ENCODE data around the gene NAT16. TPM values are rescaled to one million over a fixed set of nuclear protein-coding genes. Genes with fewer than 3 reads are reported as not detected.

The NAT16 gene
- total and polyA plus RNA-seq, 9 of the 15 experiments (the other 6 are each of a cell fraction or from before 2014, with no cell fraction given) = 0.04 TPM; not detected in 8

DNA sequence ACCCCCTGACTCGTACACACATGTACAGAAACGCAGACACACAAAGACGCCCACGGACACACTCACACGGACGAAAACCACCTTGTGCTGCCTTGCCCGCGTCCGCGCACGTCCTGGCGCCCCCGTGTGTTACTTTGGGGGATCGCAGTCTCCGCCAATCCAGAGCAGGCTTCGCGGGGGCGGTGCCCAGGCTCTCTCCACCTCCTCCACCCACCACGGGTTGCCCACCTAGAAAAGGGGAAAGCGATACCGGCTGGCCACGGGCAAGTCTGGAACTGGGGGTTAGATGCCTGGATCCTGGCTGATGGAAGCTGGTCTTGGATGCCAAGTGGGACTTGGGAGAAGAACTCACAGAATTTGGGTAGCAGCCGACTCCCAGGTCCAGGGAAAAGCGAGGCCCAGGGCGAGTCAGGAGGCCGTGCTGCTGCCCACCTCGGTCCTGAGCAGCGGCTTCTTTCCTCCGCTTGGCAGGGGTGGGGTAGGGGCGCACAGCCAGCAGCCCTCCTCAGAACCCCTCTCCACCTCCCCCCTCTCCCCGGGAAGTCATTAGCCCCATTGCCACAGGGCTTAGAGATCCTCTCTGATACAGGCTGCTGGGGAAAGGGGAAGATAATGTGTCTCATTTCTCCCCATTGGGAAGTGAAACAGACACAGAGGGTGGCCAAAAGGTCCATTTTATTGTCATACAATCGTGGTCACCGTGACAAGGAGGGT is 10.1 kb downstream of the NAT16 start (continued):
- TF ChIP-seq, protein P1, sequence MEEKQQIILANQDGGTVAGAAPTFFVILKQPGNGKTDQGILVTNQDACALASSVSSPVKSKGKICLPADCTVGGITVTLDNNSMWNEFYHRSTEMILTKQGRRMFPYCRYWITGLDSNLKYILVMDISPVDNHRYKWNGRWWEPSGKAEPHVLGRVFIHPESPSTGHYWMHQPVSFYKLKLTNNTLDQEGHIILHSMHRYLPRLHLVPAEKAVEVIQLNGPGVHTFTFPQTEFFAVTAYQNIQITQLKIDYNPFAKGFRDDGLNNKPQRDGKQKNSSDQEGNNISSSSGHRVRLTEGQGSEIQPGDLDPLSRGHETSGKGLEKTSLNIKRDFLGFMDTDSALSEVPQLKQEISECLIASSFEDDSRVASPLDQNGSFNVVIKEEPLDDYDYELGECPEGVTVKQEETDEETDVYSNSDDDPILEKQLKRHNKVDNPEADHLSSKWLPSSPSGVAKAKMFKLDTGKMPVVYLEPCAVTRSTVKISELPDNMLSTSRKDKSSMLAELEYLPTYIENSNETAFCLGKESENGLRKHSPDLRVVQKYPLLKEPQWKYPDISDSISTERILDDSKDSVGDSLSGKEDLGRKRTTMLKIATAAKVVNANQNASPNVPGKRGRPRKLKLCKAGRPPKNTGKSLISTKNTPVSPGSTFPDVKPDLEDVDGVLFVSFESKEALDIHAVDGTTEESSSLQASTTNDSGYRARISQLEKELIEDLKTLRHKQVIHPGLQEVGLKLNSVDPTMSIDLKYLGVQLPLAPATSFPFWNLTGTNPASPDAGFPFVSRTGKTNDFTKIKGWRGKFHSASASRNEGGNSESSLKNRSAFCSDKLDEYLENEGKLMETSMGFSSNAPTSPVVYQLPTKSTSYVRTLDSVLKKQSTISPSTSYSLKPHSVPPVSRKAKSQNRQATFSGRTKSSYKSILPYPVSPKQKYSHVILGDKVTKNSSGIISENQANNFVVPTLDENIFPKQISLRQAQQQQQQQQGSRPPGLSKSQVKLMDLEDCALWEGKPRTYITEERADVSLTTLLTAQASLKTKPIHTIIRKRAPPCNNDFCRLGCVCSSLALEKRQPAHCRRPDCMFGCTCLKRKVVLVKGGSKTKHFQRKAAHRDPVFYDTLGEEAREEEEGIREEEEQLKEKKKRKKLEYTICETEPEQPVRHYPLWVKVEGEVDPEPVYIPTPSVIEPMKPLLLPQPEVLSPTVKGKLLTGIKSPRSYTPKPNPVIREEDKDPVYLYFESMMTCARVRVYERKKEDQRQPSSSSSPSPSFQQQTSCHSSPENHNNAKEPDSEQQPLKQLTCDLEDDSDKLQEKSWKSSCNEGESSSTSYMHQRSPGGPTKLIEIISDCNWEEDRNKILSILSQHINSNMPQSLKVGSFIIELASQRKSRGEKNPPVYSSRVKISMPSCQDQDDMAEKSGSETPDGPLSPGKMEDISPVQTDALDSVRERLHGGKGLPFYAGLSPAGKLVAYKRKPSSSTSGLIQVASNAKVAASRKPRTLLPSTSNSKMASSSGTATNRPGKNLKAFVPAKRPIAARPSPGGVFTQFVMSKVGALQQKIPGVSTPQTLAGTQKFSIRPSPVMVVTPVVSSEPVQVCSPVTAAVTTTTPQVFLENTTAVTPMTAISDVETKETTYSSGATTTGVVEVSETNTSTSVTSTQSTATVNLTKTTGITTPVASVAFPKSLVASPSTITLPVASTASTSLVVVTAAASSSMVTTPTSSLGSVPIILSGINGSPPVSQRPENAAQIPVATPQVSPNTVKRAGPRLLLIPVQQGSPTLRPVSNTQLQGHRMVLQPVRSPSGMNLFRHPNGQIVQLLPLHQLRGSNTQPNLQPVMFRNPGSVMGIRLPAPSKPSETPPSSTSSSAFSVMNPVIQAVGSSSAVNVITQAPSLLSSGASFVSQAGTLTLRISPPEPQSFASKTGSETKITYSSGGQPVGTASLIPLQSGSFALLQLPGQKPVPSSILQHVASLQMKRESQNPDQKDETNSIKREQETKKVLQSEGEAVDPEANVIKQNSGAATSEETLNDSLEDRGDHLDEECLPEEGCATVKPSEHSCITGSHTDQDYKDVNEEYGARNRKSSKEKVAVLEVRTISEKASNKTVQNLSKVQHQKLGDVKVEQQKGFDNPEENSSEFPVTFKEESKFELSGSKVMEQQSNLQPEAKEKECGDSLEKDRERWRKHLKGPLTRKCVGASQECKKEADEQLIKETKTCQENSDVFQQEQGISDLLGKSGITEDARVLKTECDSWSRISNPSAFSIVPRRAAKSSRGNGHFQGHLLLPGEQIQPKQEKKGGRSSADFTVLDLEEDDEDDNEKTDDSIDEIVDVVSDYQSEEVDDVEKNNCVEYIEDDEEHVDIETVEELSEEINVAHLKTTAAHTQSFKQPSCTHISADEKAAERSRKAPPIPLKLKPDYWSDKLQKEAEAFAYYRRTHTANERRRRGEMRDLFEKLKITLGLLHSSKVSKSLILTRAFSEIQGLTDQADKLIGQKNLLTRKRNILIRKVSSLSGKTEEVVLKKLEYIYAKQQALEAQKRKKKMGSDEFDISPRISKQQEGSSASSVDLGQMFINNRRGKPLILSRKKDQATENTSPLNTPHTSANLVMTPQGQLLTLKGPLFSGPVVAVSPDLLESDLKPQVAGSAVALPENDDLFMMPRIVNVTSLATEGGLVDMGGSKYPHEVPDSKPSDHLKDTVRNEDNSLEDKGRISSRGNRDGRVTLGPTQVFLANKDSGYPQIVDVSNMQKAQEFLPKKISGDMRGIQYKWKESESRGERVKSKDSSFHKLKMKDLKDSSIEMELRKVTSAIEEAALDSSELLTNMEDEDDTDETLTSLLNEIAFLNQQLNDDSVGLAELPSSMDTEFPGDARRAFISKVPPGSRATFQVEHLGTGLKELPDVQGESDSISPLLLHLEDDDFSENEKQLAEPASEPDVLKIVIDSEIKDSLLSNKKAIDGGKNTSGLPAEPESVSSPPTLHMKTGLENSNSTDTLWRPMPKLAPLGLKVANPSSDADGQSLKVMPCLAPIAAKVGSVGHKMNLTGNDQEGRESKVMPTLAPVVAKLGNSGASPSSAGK (IDR thresholded peaks at IDR 0.05) = no peak
- peak; percentile 37; the same call in 1 of the 2 replicates for TF ChIP-seq CREB1 (IDR thresholded peaks at IDR 0.05)
- peak; percentile 65; the same call in 1 of the 2 replicates for TF ChIP-seq CREB1 (CRISPR knock-in tag; IDR thresholded peaks at IDR 0.05)
- no peak for TF ChIP-seq NFE2L1 (tag; IDR thresholded peaks at IDR 0.05; ENCODE audit: borderline replicate concordance, low read depth)
- peak; percentile 57 to 68; a peak in 3 of 4 replicates for TF ChIP-seq NRF1 (conservative IDR thresholded peaks at IDR 0.05 in 1 of 2, IDR thresholded peaks at IDR 0.05 in 1 of 2)
- no peak for TF ChIP-seq FOS (IDR thresholded peaks at IDR 0.05; ENCODE audit: extremely low read depth, insufficient read length)
- TF ChIP-seq, protein P2, sequence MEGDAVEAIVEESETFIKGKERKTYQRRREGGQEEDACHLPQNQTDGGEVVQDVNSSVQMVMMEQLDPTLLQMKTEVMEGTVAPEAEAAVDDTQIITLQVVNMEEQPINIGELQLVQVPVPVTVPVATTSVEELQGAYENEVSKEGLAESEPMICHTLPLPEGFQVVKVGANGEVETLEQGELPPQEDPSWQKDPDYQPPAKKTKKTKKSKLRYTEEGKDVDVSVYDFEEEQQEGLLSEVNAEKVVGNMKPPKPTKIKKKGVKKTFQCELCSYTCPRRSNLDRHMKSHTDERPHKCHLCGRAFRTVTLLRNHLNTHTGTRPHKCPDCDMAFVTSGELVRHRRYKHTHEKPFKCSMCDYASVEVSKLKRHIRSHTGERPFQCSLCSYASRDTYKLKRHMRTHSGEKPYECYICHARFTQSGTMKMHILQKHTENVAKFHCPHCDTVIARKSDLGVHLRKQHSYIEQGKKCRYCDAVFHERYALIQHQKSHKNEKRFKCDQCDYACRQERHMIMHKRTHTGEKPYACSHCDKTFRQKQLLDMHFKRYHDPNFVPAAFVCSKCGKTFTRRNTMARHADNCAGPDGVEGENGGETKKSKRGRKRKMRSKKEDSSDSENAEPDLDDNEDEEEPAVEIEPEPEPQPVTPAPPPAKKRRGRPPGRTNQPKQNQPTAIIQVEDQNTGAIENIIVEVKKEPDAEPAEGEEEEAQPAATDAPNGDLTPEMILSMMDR (IDR thresholded peaks at IDR 0.05 in 2 of 3, conservative IDR thresholded peaks at IDR 0.05 in 1 of 3; ENCODE audit: insufficient read depth in 2 of 3, low read depth in 1 of 3, low read length in 3 of 3) = peak; percentile 89 to 98 (median 94)
- TF ChIP-seq ZNF431 (CRISPR knock-in tag; IDR thresholded peaks at IDR 0.05) = no peak
- TF ChIP-seq ATF1 (CRISPR knock-in tag; IDR thresholded peaks at IDR 0.05) = no peak
- peak; percentile 0 for TF ChIP-seq ATF1 (tag; IDR thresholded peaks at IDR 0.05)
- TF ChIP-seq, protein P3, sequence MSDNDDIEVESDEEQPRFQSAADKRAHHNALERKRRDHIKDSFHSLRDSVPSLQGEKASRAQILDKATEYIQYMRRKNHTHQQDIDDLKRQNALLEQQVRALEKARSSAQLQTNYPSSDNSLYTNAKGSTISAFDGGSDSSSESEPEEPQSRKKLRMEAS (CRISPR knock-in tag; IDR thresholded peaks at IDR 0.05) = peak; percentile 34; the same call in 1 of the 2 replicates
- TF ChIP-seq TBL1XR1 (IDR thresholded peaks at IDR 0.05; ENCODE audit: low read length in 2 of 2) = 0 out of 4 replicates have a peak, but pooled peaks of 1 of the 2 experiments have one; percentile 16
- TF ChIP-seq, protein P4, sequence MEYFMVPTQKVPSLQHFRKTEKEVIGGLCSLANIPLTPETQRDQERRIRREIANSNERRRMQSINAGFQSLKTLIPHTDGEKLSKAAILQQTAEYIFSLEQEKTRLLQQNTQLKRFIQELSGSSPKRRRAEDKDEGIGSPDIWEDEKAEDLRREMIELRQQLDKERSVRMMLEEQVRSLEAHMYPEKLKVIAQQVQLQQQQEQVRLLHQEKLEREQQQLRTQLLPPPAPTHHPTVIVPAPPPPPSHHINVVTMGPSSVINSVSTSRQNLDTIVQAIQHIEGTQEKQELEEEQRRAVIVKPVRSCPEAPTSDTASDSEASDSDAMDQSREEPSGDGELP (CRISPR knock-in tag; IDR thresholded peaks at IDR 0.05; ENCODE audit: borderline replicate concordance) = peak; percentile 49; the same call in 1 of the 2 replicates
